DMS79 treated with DMSO at 0.1 percent for 48 hours (cell line): ENCODE data around the gene AP4S1.

Source experiments
- DNase-seq: peaks from one replicate; lab custom pipeline; 2025; lab: John Stamatoyannopoulos, UW

AP4S1 gene

GRCh38 chr14:31138301-31138700 lies 112.9 kb downstream of the AP4S1 start:
- no peak for DNase-seq

- no peak for DNase-seq
Measured at GRCh38 chr14:31139301-31139847, 113.9 kb downstream of the AP4S1 start.

- no peak for DNase-seq
Measured at GRCh38 chr14:31142455-31143087, 117.1 kb downstream of the AP4S1 start.
